Suppressor macrophage treated with lipopolysaccharide for 1 hour (primary cell): ENCODE results near the gene NDUFA5.

Experiments
- DNase-seq, 3 donors: peaks; one replicate each; pipeline ENCODE4 v3.0.0-alpha.2; 2020 to 2022

NDUFA5 gene

DNA sequence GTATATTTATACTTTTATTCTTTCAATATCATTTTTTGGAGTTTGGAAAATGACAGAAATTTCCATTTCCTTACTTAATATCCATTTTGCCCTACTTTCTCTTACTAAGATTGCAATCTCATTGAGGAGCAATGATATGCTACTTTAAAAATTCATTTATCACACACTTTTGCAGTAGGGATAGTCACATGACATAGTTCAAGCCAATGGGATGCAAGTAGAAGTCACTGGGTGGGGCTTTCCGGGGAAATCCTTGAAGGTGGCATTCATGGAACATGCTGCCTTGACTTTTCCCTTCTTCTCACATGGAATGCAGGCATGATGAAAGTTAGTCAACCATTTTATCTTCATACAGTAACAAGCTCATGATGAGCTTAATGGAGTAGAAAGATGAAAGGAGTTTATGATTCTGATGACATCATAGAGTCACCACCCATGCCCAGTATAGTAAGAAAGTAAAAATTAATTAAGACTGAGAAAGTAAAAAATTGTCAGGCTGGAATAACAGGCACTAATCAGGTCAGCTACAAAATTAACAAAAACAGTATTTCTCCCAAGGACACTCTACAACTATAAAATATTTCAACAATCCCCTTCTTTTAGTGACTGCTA lies 56.6 kb downstream of the NDUFA5 start:
- no peak for DNase-seq

DNA sequence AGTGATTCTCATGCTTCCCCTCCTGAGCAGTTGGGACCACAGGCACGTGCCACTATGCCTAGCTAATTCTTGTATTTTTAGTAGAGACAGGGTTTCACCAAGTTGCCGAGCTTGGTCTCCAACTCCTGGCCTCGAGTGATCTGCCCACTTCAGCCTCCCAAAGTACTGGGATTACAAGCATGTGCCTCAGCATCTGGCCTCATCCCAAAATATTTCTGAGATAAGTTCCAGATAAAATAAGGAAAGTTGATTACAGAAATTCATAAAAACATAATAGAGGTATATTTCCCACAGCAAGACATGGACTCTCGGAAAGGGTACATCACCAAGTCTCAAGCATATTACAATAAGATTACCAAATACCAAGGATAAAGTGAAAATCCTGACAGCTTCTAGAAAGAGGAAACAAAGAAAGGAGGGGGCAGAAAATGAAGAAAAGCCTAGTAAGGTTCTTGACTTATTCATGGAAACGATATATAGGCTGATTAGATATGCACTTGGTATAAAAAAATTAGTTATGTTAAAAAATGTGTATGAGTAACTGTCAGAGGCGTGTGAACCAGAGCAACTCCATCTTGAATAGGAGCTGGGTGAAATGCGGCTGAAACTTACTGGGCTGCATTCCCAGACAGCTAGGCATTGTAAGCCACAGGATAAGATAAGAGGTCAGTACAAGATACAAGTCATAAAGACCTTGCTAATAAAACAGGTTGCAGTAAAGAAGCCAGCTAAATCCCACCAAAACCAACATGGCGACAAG lies 58.2 kb downstream of the NDUFA5 start:
- DNase-seq: no peak

DNA sequence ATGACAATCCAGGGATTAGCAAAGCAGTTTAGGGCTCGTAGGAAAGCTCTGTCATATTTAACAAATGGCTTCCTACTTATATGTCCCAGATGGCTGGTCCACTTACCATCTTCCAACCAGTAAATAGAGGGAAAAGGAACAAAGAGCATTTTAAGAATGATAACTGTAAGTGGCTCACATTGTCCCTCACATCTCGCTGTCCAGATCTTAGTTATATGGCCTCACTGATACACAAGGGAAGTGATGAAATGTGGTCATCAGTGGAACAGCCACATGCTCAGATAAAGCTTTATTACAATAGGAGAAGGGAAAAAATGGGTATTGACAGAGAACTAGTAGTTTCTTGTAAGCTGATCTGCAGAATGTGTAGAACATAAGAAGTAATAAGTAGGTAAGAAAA lies 59.0 kb downstream of the NDUFA5 start:
- DNase-seq: no peak

DNA sequence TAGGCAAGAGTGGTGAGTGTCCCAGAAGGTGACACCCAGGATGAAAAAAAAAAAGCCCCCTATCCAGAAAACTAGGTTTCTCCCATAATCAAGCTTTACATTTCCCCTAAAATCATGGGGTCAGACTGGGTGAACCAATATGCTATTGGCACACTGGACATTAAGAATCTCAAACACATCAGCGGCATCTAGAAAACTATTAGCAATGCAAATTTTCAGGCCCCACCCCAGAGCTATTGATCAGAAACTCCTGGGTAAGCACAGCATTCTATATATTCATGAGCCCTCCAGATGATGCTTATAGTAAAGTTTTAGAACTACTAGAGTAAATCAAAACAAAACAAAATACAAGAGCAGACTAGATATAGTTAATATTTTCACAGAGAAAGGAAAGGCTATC lies 59.6 kb downstream of the NDUFA5 start:
- DNase-seq: no peak

DNA sequence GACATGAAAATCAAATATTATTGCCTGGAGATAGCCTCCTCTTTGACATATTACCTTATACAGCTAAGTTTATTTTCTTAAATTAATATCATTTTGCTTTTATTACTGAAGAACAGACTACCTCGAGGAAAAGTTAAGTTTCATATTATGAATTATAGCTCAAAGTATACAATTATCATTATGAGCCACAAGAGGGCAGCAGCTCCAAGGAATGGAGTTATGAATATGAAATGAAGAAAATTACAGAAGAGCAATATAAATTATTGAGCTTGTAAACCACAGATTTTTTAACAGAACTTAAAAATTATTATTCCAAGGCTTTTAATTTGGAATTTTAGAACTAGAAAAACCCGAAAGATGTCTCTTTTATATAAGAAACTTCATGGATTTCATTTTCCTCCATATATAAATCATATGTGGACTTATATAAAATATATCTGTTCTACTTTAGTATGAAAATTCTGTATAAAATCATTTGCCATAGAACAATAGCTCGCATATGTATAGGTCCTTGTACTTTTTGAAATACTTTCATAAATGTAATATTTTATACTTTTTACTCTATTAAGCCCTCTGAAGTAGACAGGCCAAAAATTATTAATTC lies 63.3 kb downstream of the NDUFA5 start:
- DNase-seq: peak; percentile 69 to 76 (median 72)

DNA sequence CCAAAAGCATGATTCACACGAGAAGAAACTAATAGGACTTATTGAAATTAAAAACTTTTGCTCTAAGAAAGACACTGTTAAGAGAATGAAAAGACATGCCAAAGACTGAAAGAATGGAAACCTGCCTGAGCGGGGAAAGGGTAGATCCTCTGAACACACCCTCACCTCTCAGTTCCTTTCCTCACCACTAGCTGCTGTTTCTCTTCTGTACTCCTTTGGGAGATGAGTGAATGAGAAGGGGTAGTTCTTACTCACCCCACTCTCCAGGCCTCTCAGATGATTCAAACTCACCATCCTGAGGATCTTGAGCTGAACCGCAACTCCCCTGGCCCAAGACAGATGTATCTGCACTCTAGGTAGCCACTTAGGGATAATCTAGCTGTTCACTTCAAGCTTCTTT lies 65.1 kb downstream of the NDUFA5 start:
- DNase-seq: no peak
